GM12891 (cell line): ENCODE measurements around the gene BPTF.

Source experiments
- PAX5 ChIP-seq: IDR thresholded peaks from 2 replicates; pipeline ENCODE4 v1.6.1; 2011; ENCODE audit warnings: low read length, moderate library complexity, mild to moderate bottlenecking; ENCODE audit not compliant: insufficient read depth, severe bottlenecking
- POLR2A ChIP-seq: IDR thresholded peaks from 2 replicates; pipeline ENCODE4 v1.6.1; 2011; ENCODE audit warnings: low read depth, low read length, control low read depth
- POLR2AphosphoS5 ChIP-seq: IDR thresholded peaks from 2 replicates; pipeline ENCODE4 v1.6.1; 2011; ENCODE audit warnings: low read depth, low read length, control low read depth
- TAF1 ChIP-seq: IDR thresholded peaks from 2 replicates; pipeline ENCODE4 v1.6.1; 2011; ENCODE audit warnings: low read depth, low read length, control low read depth

DNA sequence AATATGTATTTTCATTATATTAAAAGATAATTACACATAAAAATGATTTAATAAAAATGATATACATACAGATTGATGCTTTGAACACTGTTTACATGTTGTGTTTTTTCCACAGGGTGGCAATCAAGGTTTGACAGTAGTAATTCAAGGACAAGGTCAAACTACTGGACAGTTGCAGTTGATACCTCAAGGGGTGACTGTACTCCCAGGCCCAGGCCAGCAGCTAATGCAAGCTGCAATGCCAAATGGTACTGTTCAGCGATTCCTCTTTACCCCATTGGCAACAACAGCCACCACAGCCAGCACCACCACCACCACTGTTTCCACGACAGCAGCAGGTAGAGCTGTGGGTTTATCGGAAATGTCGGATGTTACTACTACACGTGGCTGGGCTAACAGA lies 118.7 kb downstream of the BPTF start:
- TF ChIP-seq POLR2AphosphoS5 (no peak), POLR2A (no peak), TAF1 (no peak), PAX5 (no peak)
